Measurements from ENCODE around the gene UNC80.
"Not testable (repeated sequence)": the region's sequence is repeated elsewhere in the genome, so short reads cannot be mapped to it uniquely, and the experiment has no call there.

The UNC80 gene, protein sequence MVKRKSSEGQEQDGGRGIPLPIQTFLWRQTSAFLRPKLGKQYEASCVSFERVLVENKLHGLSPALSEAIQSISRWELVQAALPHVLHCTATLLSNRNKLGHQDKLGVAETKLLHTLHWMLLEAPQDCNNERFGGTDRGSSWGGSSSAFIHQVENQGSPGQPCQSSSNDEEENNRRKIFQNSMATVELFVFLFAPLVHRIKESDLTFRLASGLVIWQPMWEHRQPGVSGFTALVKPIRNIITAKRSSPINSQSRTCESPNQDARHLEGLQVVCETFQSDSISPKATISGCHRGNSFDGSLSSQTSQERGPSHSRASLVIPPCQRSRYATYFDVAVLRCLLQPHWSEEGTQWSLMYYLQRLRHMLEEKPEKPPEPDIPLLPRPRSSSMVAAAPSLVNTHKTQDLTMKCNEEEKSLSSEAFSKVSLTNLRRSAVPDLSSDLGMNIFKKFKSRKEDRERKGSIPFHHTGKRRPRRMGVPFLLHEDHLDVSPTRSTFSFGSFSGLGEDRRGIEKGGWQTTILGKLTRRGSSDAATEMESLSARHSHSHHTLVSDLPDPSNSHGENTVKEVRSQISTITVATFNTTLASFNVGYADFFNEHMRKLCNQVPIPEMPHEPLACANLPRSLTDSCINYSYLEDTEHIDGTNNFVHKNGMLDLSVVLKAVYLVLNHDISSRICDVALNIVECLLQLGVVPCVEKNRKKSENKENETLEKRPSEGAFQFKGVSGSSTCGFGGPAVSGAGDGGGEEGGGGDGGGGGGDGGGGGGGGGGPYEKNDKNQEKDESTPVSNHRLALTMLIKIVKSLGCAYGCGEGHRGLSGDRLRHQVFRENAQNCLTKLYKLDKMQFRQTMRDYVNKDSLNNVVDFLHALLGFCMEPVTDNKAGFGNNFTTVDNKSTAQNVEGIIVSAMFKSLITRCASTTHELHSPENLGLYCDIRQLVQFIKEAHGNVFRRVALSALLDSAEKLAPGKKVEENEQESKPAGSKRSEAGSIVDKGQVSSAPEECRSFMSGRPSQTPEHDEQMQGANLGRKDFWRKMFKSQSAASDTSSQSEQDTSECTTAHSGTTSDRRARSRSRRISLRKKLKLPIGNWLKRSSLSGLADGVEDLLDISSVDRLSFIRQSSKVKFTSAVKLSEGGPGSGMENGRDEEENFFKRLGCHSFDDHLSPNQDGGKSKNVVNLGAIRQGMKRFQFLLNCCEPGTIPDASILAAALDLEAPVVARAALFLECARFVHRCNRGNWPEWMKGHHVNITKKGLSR (N-terminal part only)

DNA sequence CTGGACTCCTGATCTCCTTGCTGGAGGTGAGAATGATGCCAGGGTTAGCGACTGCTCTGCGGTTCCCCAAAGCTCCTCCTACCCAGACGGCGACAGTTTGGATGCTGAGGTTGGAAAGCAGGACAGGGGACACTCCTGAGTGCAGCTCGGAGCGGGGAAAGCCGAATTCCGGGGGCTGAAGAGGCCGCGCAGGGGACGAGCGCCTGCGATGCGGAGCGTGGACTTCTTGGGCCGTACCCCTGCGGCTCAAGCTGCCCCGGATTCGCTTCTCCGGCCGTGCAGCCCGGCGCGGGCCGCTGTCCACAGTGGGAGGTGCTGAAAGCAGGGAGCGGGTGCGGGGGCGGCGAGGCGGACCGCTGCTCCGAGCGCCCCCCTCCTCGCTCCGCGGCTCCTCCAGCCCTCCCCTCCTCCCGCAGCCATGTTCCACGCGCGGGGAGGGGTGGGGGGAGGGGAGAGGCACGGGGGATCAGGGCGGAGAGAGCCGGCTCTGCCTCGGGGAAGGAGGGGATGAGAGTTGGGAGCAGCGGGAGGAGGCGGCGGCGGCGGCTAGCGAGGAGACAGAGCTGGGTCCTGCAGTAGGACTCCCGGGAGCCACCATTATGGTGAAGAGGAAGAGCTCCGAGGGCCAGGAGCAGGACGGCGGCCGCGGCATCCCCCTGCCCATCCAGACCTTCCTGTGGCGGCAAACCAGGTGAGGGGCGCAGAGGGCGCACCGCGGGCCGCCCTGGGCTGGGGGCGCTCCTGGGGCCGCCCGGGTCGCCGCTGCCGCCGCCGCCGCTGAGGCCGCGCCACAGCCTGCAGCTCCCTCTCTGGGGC is at the start of gene UNC80:
TSS of gene UNC80 (plus strand) at position 359 of the 816 bp plus-strand sequence. CDS start at position 600, 241 bp downstream.
- peak; percentile 4 for DNase-seq

DNA sequence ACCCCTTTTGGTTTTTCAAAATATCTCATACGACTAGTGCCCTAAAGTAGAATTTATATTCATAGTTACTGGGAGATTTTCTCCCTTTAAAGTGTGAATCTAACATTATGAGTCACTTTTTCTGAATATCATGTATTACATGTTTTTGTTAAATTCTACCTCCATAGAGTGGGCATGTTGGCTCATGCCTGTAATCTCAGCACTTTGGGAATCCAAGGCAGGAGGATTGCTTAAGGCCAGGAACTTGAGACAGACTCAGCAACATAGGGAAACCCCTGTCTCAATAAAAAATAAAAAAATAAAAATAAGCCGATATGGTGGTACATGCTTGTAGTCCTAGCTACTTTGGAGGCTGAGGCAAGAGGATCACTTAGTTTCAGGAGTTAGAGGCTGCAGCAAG is 45.3 kb upstream of the UNC80 start:
- DNase-seq, result no peak

DNA sequence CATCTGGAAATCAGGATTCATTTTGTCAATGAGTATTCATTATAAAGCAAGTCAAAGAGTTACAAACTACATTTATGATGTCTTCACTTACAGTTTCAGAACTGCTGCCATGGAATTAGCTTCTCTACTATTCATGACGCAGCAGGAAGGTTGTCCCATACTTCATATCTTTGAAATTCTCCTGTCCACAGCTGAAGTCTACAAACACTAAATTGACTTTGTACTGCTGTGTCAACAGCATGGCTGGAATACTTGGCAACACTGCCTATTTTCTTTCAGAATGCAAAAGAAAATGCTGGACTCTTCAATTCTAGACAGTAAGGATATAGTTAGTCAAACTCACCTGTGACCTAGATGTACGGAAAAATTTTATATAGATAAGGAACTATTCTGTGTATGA is 44.6 kb upstream of the UNC80 start:
- DNase-seq, result no peak

DNA sequence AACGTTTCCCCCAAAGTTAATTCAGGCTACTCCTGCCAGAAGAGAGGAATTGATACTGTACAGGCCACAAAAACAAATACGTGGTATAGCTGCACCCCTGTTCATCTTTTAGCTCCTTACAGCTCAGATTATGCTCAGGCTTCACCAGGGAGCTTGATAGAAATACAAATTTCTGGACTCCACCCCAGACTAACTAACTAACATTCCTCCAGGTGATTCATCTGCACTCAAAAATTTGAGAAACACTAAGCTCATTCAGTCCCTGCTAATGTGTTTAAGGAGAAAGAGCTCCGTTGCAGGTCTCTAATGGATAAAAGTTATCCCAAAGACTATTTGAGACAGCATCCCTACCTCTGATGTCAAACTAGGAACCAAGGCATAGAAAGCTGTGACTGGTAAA is 36.8 kb upstream of the UNC80 start:
- DNase-seq, result no peak

DNA sequence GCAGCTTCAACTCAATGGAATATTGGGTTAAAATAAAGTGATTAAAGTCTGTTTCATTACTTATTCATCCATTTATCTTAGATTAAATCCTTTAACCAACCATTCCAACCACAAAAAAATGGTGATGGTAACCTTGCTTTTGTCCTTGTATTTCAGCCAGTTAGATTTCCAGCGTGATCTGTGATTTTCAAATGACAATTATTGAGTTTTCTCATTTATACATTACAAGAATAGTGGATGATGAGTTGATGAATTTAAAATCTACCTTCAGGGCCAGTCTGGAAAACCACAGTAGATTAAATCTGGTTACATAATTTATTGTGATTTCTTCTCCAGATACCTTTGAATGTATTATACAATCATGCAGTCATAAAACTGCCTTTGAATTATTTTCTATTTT is 29.7 kb upstream of the UNC80 start:
- no peak for DNase-seq

DNA sequence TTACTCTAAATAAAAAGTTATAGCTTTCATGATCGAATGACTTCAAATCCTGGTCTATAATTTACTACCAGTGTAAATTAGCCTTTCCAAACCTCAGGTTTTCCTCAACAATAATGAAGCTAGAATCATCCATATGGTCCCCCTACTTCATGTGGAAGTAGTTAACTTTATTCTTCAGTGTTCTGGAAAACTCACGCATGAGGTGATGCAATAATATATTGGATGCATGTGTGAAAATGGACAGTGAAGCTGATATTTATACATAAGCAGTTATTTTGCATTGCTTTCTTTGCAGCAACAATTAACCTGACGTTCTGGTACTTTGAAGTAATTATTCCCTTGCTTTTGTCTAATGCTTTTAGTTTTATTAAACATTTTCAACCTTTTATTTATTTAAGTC is 18.6 kb upstream of the UNC80 start:
- DNase-seq, result no peak

DNA sequence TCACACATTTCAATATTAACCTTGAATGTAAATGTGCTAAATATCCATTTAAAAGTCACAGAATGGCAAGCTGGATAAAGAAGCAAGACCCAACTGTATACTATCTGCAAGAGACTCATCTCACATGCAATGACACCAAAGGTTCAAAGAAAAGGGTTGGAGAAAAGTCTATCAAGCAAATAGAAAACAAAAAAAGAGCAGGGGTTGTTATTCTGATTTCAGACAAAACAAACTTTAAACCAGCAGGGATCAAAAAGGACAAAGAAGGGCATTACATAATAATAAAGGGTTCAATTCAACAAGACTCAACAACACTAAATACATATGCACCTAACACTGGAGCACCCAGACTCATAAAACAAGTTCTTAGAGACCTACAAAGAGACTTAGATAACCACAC is 14.5 kb upstream of the UNC80 start:
- DNase-seq, result no peak

DNA sequence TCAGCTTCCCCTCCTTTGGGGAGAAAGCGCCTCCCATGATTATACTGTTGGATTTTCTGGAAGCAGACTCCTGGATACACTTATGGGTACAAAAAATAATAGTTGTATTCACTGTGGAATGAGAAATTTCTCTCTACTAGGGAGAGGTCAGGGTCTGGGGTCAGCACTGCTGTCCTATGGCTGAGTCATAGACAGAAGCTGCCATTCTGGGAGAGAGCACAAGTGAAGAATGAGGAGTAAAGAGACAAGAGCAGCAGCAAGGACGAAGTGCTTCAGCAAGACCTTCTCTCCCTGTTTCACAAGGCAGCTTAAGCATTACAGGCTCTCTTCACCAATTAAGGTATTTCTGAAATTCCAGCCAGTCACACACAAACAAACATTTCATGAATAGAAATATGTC is 10.1 kb upstream of the UNC80 start:
- DNase-seq, result no peak

DNA sequence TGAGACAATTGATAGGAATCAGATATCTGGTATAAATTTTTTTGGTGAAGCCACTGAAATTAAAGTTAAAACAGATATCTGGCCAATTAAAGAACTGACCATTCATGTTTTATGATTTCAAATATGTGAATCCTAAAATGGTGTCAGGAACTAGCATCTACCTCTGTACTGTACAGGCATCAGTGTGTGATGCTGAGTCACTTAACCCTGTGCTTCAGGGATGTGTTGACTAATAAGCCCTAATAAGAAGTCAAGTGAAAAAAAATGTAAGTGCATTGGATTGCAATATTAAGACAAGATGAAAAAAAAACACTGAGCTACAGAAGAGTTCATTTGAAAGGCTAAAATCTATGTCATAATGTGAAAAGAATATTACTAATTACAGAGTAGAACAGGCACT is 9.1 kb upstream of the UNC80 start:
- no peak for DNase-seq

DNA sequence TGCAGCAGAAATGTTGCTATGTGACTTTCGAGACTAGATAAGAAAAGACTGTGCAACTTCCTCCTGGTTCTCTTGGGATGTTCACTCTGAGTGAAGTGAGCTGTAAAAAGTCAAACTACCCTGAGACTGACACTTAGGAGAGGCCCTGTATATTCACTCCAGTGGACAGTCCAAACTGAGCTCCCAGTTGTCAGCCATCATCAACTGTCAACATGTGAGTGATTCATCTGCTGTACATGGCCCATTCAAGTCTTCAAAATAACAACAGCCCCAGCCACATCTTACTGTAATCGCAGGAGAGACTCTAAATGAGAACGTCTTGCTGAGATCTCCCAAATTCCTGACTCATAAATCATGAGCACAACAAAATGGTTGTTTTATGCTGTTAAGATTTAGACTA is 8.5 kb upstream of the UNC80 start:
- no peak for DNase-seq

DNA sequence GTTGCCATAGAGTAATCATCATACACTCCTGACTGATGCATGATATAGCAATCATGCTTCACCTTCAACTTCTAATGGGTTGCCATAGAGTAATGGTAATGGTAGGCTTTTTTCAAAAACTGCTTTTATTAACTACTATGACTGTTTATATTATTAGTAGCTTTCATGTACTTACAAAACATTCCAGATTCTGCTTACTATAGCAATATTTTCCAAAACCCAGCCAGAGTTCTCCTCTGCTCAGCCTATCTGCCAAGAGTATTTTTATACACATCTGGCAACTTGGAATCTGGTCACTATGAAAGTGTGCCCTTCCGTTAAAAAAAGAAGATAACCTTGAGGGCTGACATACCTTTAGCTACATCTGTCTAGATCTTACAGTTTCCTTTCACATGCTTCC is 5.0 kb upstream of the UNC80 start:
- no peak for DNase-seq

DNA sequence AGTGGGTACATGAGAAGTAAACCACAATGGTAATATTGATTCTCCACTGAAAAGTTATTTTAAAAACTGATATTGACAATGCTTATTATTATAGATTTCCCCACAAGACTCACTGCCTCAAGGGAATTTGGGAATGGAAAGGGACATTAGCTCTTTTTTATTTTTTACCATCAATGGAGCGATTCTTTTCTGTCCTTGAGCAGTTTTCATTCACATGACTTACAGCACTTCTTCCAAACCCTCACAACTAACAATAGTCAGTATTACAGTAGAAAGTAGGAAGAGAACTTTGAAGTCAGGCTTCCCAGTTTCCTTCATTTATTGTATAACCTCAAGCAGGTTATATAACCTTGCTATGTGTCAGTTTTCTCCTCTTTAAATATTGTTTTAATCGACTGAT is 4.3 kb upstream of the UNC80 start:
- DNase-seq, result no peak

DNA sequence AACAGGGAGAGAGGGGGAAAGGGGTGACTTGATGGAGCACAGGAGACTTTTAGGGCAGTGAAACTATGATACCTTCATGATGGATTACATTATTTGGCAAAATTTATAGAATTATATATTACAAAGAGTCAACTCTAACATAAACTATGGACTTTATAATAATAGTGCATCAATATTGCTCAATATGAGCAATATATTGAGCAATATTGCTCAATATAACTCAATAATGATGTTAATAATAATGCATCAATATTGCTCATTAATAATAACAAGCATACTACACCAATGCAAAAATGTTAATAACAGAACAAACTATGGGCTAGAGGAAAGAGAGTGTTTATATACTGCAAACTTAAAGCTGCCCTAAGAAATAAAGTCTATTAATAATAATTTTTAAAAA is 3.1 kb upstream of the UNC80 start:
- no peak for DNase-seq

DNA sequence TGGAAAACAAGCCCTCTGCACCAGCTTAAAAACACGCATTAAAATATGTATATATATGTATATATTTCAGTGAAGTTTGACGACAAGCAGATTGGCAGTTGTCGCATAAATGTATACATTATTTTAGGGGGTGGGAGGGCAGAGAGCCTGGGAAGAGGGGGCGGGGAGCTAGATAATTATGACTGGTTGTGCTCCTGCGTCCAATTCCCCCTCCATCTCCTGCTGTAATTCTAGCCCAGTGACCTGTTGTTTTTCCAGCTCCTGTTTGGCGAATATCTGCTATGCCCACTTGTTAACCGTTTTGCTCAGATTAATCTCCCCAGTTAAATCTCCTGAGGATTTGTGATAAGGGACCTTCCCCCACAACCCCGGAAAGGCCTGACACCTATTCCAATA is 656 bp downstream of the UNC80 start:
- DNase-seq, result no peak

DNA sequence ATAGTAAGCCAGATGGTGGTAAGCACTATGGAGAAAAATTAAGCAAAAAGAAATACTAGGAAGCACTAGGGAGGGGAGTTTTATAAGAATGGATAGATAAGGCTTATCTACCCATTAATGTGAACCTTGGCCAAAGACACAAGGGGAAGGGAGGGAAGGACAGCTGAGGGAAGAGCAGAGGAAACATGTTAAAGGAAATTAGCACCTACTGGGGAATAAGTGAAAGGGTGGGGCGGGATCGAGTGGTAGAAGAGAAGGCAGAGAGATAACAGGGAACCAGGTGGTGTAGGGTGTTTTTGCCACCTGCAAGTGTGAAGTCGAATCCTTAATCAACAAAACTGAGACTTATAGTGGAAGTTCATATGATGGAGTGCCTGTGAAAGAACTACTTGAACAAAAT is 1.7 kb downstream of the UNC80 start:
- DNase-seq, result no peak

DNA sequence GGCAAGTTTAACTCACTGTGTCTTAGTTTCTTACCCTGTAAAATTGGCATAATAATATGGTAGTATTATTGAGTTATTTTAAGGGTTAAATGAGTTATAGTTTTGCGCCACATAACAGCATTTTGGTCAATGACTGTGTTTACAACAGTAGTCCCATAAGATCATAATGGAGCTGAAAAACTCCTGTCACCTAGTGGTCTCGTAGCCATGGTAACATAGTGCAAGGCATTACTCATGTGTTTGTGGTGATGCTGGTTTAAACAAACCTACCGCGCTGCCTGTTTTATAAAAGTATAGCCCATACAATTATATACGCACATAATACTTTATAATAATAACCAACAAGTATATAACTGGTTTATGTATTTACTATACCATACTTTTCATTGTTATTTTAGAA is 15.8 kb downstream of the UNC80 start:
- DNase-seq, result no peak

DNA sequence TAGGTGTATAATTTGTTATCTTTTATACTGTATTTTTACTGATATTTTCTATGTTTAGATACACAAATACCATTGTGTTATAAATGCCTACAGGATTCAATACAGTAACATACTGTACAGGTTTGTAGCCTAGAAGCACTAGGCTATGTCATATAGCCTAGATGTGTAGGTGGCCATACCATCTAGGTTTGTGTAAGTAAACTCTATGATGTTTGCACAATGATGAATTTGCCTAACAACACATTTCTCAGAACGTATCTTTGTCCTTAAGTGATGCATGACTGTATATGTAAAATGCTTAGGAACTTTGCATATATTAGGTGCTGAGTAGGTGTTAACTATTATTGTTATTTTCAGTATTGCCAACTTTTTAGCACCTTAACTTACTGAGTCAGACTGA is 17.3 kb downstream of the UNC80 start:
- DNase-seq, result no peak

DNA sequence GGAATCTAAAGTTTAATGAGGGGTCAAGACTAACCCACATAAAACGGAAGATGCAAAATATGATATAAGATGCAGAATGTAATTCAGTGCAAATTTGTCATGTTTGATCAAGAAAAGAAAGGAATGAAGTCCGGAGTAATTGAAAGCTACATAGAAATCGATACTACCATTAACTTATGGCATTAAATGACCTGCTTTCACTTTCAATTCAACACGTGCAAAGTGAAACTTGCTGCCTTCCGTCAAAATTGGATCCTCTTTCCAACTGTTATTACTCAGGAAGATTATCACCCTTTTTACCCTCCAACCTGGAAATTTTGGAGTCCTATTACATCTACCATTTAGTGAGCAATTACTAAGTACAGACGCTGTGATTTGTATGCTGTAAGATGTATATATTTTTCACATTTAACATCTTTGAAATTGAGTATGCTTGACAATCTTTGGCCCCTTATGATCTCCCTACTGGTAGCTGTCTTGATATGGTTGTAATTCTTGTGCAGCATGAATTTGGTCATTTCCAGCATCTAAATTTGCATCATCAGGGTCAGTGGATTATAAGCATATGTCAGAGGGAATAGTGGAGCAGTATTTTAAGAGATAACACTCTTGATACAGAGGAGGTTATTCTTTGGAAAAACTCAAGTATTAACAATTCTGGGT is 18.6 kb downstream of the UNC80 start:
- DNase-seq, result no peak

DNA sequence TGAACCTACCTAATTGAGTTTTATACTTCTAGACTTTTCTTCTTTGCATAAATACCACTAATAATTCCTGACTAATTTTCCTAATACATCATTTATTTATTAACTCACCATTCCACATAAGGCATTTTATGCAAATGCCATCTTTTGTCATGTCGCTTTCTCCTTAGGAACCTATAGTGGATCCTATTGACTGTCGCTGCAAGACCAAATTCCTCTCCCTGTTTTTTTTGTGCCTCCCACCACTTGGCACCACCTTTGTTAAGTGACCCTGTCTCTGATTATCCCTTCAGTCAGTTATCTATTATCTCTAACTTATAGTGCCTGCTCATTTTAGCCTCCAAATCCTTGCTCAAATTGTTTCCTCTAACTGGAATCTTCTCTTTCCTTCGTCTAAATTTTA is 19.5 kb downstream of the UNC80 start:
- DNase-seq, result no peak

DNA sequence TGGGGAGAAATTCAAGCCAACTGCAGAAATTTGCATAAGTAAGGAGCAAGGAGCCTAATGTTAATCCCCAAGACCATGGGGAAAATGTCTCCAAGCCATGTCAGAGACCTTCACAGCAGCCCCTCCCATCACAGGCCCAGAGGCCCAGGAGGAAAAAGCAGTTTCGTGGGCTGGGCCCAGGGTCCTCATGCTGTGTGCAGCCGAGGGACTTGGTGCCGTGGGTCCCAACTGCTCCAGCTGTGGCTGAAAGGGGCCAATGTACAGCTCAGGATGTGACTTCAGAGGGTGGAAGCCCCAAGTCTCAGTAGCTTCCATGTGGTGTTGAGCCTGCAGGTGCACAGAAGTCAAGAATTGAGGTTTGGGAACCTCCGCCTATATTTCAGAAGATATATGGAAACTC is 23.8 kb downstream of the UNC80 start:
- DNase-seq, result not testable (repeated sequence)

DNA sequence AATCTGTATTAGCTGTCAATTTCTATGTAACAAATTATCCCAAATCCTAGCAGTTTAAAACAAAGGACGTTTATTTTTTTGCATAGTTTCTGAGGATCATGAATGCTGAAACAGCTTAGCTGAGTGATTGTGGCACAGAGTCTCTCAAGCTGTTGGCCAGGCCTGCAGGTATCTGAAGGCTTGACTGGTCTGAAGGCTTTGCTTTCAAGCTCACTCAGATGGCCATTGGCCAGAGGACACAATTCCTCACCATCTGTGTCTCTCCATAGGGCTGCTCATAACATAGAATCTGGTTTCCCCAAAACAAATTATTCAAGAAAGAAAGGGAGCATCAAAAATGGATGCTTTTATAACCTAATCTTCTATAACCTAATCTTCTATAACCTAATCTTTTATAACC is 33.7 kb downstream of the UNC80 start:
- no peak for DNase-seq

DNA sequence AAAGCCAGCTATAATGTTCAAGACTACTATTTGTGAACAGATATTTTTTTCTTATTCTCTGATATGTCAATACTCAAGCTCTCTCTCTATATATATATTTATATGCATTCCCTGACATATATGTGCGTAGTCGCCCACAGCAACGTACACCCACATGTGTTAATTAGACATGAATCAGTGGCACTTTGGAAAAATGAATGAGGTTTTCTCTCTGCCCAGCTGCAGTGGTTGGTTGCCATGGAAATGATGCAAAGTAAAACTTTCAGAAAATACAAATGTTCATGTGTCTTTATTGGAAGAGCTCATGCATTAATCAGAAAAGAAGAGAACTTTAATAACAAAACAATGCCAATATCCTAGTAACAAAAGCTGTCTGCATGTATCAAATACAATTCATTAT is 34.7 kb downstream of the UNC80 start:
- DNase-seq, result no peak

Data from GOT3 (cell line).